HL-60/S4 (cell line): Measurements from ENCODE around the gene PHOSPHO1.
"Not testable (repeated sequence)": the region's sequence is repeated elsewhere in the genome, so short reads cannot be mapped to it uniquely, and the experiment has no call there.

Experiments
- in situ Hi-C: fragments of 300-500 bp; cut with MboI; formaldehyde crosslinking; loops from 2 replicates; pipeline ENCODE4 v1.14.3; 2022; ENCODE audit warnings: low sequenced_read_pairs

PHOSPHO1 gene

GRCh38 chr17:49194297-49194607 lies 36.3 kb downstream of the PHOSPHO1 start:
- in situ Hi-C loops: no loop called here

- in situ Hi-C loops: no loop called here
These were observed 36.9 kb downstream of the PHOSPHO1 start for GRCh38 chr17:49193513-49194296.

GRCh38 chr17:49191917-49192741 lies 38.5 kb downstream of the PHOSPHO1 start:
- in situ Hi-C loops: no loop called here

GRCh38 chr17:49191409-49191916 lies 39.1 kb downstream of the PHOSPHO1 start:
- in situ Hi-C loops: no loop called here

GRCh38 chr17:49190932-49191331 lies 39.7 kb downstream of the PHOSPHO1 start:
- in situ Hi-C loops: no loop called here

GRCh38 chr17:49187301-49187700 lies 43.3 kb downstream of the PHOSPHO1 start:
- in situ Hi-C loops: no loop called here

GRCh38 chr17:49185381-49185780 lies 45.2 kb downstream of the PHOSPHO1 start:
- in situ Hi-C loops: not testable (repeated sequence)

GRCh38 chr17:49184522-49184921 lies 46.1 kb downstream of the PHOSPHO1 start:
- in situ Hi-C loops: not testable (repeated sequence)

GRCh38 chr17:49183801-49184200 lies 46.8 kb downstream of the PHOSPHO1 start:
- in situ Hi-C loops: no loop called here

GRCh38 chr17:49183341-49183740 lies 47.2 kb downstream of the PHOSPHO1 start:
- in situ Hi-C loops: no loop called here

GRCh38 chr17:49180998-49181635 lies 49.5 kb downstream of the PHOSPHO1 start:
- in situ Hi-C loops: no loop called here

- in situ Hi-C loops: no loop called here
These were observed 50.3 kb downstream of the PHOSPHO1 start for GRCh38 chr17:49180303-49180702.

GRCh38 chr17:49175978-49176377 lies 54.6 kb downstream of the PHOSPHO1 start:
- in situ Hi-C loops: loop anchor here (10.0 kb wide), 1 partner anchor 109 kb away; no protein-coding TSS in a partner anchor
